GM23338 (cell line): ENCODE measurements around the gene EEPD1. TPM values are rescaled to one million over a fixed set of nuclear protein-coding genes. Genes with fewer than 3 reads are reported as not detected.

Experiments used
- ATAC-seq: fragments of 200-7000 bp; cut with Tn5 transposase; 3 replicates; pipeline ENCODE4 v1.9.1; 2020
- DNase-seq: peaks from one replicate; pipeline ENCODE4 v3.0.0-alpha.2; 2015; ENCODE audit warnings: low spot score
- H2AFZ ChIP-seq: fragments of 200-600 bp; sonication (generic); 2 replicates; pipeline ENCODE4 v1.8.0; 2016; ENCODE audit warnings: antibody characterized with exemption, mild to moderate bottlenecking, moderate library complexity
- H3F3A ChIP-seq: fragments of 200-600 bp; sonication (generic); replicated peaks from 2 replicates; pipeline ENCODE4 v1.8.0; 2017; ENCODE audit warnings: antibody characterized with exemption, mixed run types, low read depth
- H3K27ac ChIP-seq: fragments of 200-600 bp; sonication (generic); 2 replicates; pipeline ENCODE4 v1.6.1; 2016; ENCODE audit warnings: low read depth
- H3K27me3 ChIP-seq: fragments of 200-600 bp; sonication (generic); 2 replicates; pipeline ENCODE4 v1.8.0; 2016; ENCODE audit warnings: mild to moderate bottlenecking, mixed run types, moderate library complexity; ENCODE audit not compliant: insufficient read depth
- H3K36me3 ChIP-seq: fragments of 200-600 bp; sonication (generic); 2 replicates; pipeline ENCODE4 v1.8.0; 2016; ENCODE audit warnings: mild to moderate bottlenecking; ENCODE audit not compliant: insufficient read depth
- H3K4me1 ChIP-seq: fragments of 200-600 bp; sonication (generic); 2 replicates; pipeline ENCODE4 v1.8.0; 2016; ENCODE audit warnings: mild to moderate bottlenecking, moderate library complexity; ENCODE audit not compliant: insufficient read depth
- H3K4me2 ChIP-seq: fragments of 200-600 bp; sonication (generic); 2 replicates; pipeline ENCODE4 v1.7.1; 2017; ENCODE audit warnings: mixed run types
- H3K4me3 ChIP-seq: fragments of 200-600 bp; sonication (generic); 2 replicates; pipeline ENCODE4 v1.6.1; 2016; ENCODE audit warnings: mixed run types
- H3K79me2 ChIP-seq: fragments of 200-600 bp; sonication (generic); replicated peaks from 2 replicates; pipeline ENCODE4 v1.8.0; 2017; ENCODE audit warnings: mild to moderate bottlenecking; ENCODE audit not compliant: insufficient read depth
- H3K9me2 ChIP-seq: fragments of 200-600 bp; sonication (generic); 2 replicates; pipeline ENCODE4 v1.8.0; 2017; ENCODE audit not compliant: insufficient read depth
- H4K20me1 ChIP-seq: fragments of 200-600 bp; sonication (generic); replicated peaks from 2 replicates; pipeline ENCODE4 v1.8.0; 2017; ENCODE audit warnings: mild to moderate bottlenecking; ENCODE audit not compliant: insufficient read depth
- H3K27ac Mint-ChIP-seq: 2 replicates; pipeline ENCODE4 v1.8.0; 2020; ENCODE audit warnings: inconsistent platforms, mild to moderate bottlenecking, moderate library complexity, mixed read lengths
- H3K27me3 Mint-ChIP-seq: 3 replicates; pipeline ENCODE4 v1.8.0; 2022; ENCODE audit warnings: low read depth, mild to moderate bottlenecking, moderate library complexity, mixed read lengths, inconsistent platforms; ENCODE audit not compliant: insufficient read depth, poor library complexity
- H3K36me3 Mint-ChIP-seq: 3 replicates; pipeline ENCODE4 v1.8.0; 2021; ENCODE audit warnings: low read depth, mild to moderate bottlenecking, inconsistent platforms, moderate library complexity, mixed read lengths
- H3K4me1 Mint-ChIP-seq: 3 replicates; pipeline ENCODE4 v1.8.0; 2020; ENCODE audit warnings: mild to moderate bottlenecking, inconsistent platforms, mixed read lengths
- H3K4me3 Mint-ChIP-seq: 3 replicates; pipeline ENCODE4 v1.8.0; 2021; ENCODE audit warnings: moderate library complexity, mild to moderate bottlenecking, inconsistent platforms, mixed read lengths
- H3K9me3 Mint-ChIP-seq: 3 replicates; pipeline ENCODE4 v1.8.0; 2020; ENCODE audit warnings: moderate library complexity, mild to moderate bottlenecking, inconsistent platforms, mixed read lengths
- CREB1 ChIP-seq: fragments of 250-450 bp; sonication (Bioruptor Pico); IDR thresholded peaks from 2 replicates; pipeline ENCODE4 v1.5.0; 2020; ENCODE audit warnings: low read depth, mild to moderate bottlenecking, moderate library complexity
- CTCF ChIP-seq, 2 experiments: fragments of 200-600 bp in 1 of 2; sonication (generic) in 1 of 2; conservative IDR thresholded peaks; 2 replicates each; pipeline versions ENCODE4 v1.5.1 to v1.6.1; 2016 to 2017; ENCODE audit warnings: antibody characterized with exemption in 2 of 2, low read depth in 2 of 2, mild to moderate bottlenecking in 2 of 2, moderate library complexity in 1 of 2
- ETS1 ChIP-seq: IDR thresholded peaks from 2 replicates; pipeline ENCODE4 v1.6.1; 2016; ENCODE audit warnings: antibody characterized with exemption
- EZH2 ChIP-seq: fragments of 200-600 bp; sonication (generic); IDR thresholded peaks from one replicate; pipeline ENCODE4 v1.8.0; 2017; ENCODE audit warnings: antibody characterized with exemption, mild to moderate bottlenecking, low read depth; ENCODE audit not compliant: unreplicated experiment
- EZH2phosphoT487 ChIP-seq: fragments of 200-600 bp; sonication (generic); IDR thresholded peaks from one replicate; pipeline ENCODE4 v1.8.1; 2018; ENCODE audit warnings: antibody characterized with exemption; ENCODE audit not compliant: unreplicated experiment
- JUNB ChIP-seq: IDR thresholded peaks from one replicate; pipeline ENCODE4 v1.6.1; 2016; ENCODE audit warnings: antibody characterized with exemption; ENCODE audit not compliant: unreplicated experiment
- NANOG ChIP-seq: IDR thresholded peaks from 2 replicates; pipeline ENCODE4 v1.6.1; 2016; ENCODE audit warnings: antibody characterized with exemption, borderline replicate concordance
- POLR2AphosphoS5 ChIP-seq: IDR thresholded peaks from 2 replicates; pipeline ENCODE4 v1.6.1; 2016; ENCODE audit warnings: antibody characterized with exemption, low read depth
- REST ChIP-seq: IDR thresholded peaks from one replicate; pipeline ENCODE4 v1.6.1; 2018; ENCODE audit warnings: antibody characterized with exemption; ENCODE audit not compliant: unreplicated experiment
- STAT1 ChIP-seq: IDR thresholded peaks from one replicate; pipeline ENCODE4 v1.6.1; 2016; ENCODE audit warnings: antibody characterized with exemption; ENCODE audit not compliant: unreplicated experiment
- ZNF114 ChIP-seq: fragments of 250-450 bp; sonication (Bioruptor Pico); IDR thresholded peaks from 2 replicates; pipeline ENCODE4 v1.5.0; 2020; ENCODE audit warnings: mild to moderate bottlenecking, moderate library complexity
- ZNF331 ChIP-seq: fragments of 250-450 bp; sonication (Bioruptor Pico); IDR thresholded peaks from 2 replicates; pipeline ENCODE4 v1.5.0; 2020; ENCODE audit warnings: low read depth, mild to moderate bottlenecking, moderate library complexity
- ZNF462 ChIP-seq: fragments of 250-450 bp; sonication (Bioruptor Pico); IDR thresholded peaks from 2 replicates; pipeline ENCODE4 v1.5.0; 2020; ENCODE audit warnings: mild to moderate bottlenecking, moderate library complexity
- polyA plus RNA-seq: library from polyadenylated mRNA; unstranded; fragments of >200 nt; fragmentation: Nextera tagmentation; extraction: Ambion mirVana; gene quantifications from 2 replicates; pipeline ENCODE4 v1.2.1, GENCODE V29; 2016
- total RNA-seq: library from RNA; depleted of rRNA; stranded (reverse); fragments of >200 nt; shearing (Covaris generic); gene quantifications from 2 replicates; pipeline ENCODE4 v1.2.3, GENCODE V29; 2014

Gene EEPD1
- total and polyA plus RNA-seq, 2 experiments from 2014 or later: 4.1 to 17.1 TPM

- peaks cover 2% of the 10 kb centered on the region for H3K27me3 Mint-ChIP-seq
- H3K4me2 ChIP-seq: no peak overlapping the region
Measured at GRCh38 chr7:36204929-36205635, 52.0 kb downstream of the EEPD1 start.

More at GRCh38 chr7:36204929-36205635, 52.0 kb downstream of the EEPD1 start:
- Mint-ChIP-seq H3K4me1 (peaks cover 55% of the 10 kb centered on the region), H3K9me3 (no peaks in the 10 kb centered on the region), H3K27ac (0 out of 2 replicates have a peak overlapping the region, but pooled peaks have one; percentile 27), H3K4me3 (no peak overlapping the region), H3K36me3 (no peaks in the 10 kb centered on the region)
- Histone ChIP-seq H3K27me3 (no peaks in the 10 kb centered on the region), H3K79me2 (no peaks in the 10 kb centered on the region), H3K4me3 (no peak overlapping the region), H3K9me2 (no peaks in the 10 kb centered on the region), H4K20me1 (no peaks in the 10 kb centered on the region), H3K4me1 (peaks cover 6% of the 10 kb centered on the region; the same call in 1 of the 2 replicates), H3F3A (no peaks in the 10 kb centered on the region), H3K27ac (no peak overlapping the region), H2AFZ (no peak overlapping the region), H3K36me3 (no peaks in the 10 kb centered on the region)
- ATAC-seq: no peak
- TF ChIP-seq CREB1 (CRISPR knock-in tag) (no peak), ZNF462 (CRISPR knock-in tag) (no peak), ZNF114 (CRISPR knock-in tag) (no peak), JUNB (no peak), STAT1 (no peak), NANOG (no peak), REST (no peak), EZH2 (no peak), ZNF331 (CRISPR knock-in tag) (no peak), ETS1 (no peak), CTCF (conservative IDR thresholded peaks at IDR 0.05; ENCODE audit: low read depth in 2 of 2) (no peak), POLR2AphosphoS5 (no peak), EZH2phosphoT487 (no peak)
- no peak for DNase-seq
